ENCODE measurements around the gene KRT76.

The KRT76 gene

DNA sequence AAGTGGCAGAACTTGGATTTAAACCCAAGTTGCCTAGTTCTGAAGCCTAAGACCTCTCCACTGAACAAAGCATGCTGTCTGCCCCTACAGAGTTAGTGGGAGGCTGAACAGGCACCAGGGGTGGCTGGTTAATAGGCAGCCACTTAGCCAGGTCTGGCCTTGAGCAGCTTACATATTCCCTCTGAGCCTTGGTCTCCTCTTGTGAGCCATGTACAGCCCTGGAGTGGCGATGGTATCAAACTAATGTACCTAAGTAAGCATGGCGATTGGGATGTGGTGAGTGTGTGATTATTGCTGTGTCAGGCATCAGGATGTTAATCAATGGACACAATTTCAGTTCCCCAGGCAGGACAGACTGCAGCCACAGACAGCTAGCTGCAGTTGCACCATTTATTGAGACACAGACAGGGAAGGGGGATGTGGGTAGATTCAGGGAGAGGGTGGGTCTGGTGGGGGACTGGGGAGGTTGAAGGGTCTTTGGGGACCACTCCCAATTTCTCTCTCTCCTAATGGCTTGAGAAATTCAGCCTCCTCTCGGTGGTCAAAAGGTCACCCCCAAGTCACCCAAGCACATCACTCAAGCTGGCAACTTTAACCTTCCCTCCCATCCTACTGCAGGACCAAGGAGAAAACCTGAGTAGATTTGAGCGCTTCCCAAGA lies 44.1 kb upstream of the KRT76 start:
- Histone ChIP-seq H3K36me3 (ENCODE audit: low read length) (no peaks in the 10 kb centered on the region), H3K9me3 (ENCODE audit: insufficient read depth, low read length) (no peaks in the 10 kb centered on the region), H3K27ac (ENCODE audit: low read depth, low read length) (no peak overlapping the region), H4K20me1 (ENCODE audit: low read depth, low read length) (no peaks in the 10 kb centered on the region), H3K27me3 (ENCODE audit: low read length) (no peaks in the 10 kb centered on the region), H3K4me3 (ENCODE audit: insufficient read depth, low read length, poor library complexity, severe bottlenecking) (no peak overlapping the region), H3K9me2 (replicated peaks; ENCODE audit: insufficient read depth, low read length) (no peaks in the 10 kb centered on the region), H3F3A (ENCODE audit: insufficient read depth) (no peaks in the 10 kb centered on the region), H2AFZ (ENCODE audit: low read depth, low read length, severe bottlenecking) (no peak overlapping the region), H3K4me2 (ENCODE audit: low read depth, low read length, poor library complexity, severe bottlenecking) (no peak overlapping the region), H3K79me2 (ENCODE audit: insufficient read depth, low read length) (no peaks in the 10 kb centered on the region), H3K9ac (ENCODE audit: low read length) (no peak overlapping the region)
- TF ChIP-seq EZH2phosphoT487 (conservative IDR thresholded peaks at IDR 0.05; ENCODE audit: low read length) (no peak), CTCF (IDR thresholded peaks at IDR 0.05; ENCODE audit: insufficient read depth, low read length, poor library complexity, severe bottlenecking) (no peak)

DNA sequence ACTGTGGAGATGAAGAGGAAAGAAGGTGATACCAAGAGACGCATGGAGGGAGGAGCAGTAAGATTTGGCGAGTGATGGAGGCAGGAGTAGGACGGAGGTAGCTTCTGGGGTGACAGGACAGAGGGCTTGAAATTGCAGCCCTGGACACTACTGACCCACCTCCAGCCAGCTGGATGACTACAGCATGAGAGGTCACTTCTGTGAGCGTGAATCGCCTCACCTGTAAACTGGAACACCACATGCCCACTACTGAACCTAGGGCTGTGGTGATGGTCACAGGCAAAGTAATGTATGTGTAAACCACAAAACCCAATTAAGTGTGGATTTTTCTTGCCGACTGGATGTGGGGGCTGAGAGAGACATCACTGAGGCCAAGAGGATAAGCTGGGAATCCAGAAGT lies 43.4 kb upstream of the KRT76 start:
- H3K79me2 ChIP-seq (ENCODE audit: insufficient read depth, low read length), result no peaks in the 10 kb centered on the region
- no peak overlapping the region for H3K9ac ChIP-seq (ENCODE audit: low read length)
- TF ChIP-seq CTCF (IDR thresholded peaks at IDR 0.05; ENCODE audit: insufficient read depth, low read length, poor library complexity, severe bottlenecking), result no peak
- TF ChIP-seq EZH2phosphoT487 (conservative IDR thresholded peaks at IDR 0.05; ENCODE audit: low read length), result no peak
- no peak overlapping the region for H2AFZ ChIP-seq (ENCODE audit: low read depth, low read length, severe bottlenecking)
- no peak overlapping the region for H3K4me3 ChIP-seq (ENCODE audit: insufficient read depth, low read length, poor library complexity, severe bottlenecking)
- no peaks in the 10 kb centered on the region for H3K36me3 ChIP-seq (ENCODE audit: low read length)
- H3K9me3 ChIP-seq (ENCODE audit: insufficient read depth, low read length), result no peaks in the 10 kb centered on the region
- H3F3A ChIP-seq (ENCODE audit: insufficient read depth), result no peaks in the 10 kb centered on the region
- no peaks in the 10 kb centered on the region for H4K20me1 ChIP-seq (ENCODE audit: low read depth, low read length)
- H3K9me2 ChIP-seq (replicated peaks; ENCODE audit: insufficient read depth, low read length), result no peaks in the 10 kb centered on the region
- no peak overlapping the region for H3K4me2 ChIP-seq (ENCODE audit: low read depth, low read length, poor library complexity, severe bottlenecking)
- H3K27me3 ChIP-seq (ENCODE audit: low read length), result no peaks in the 10 kb centered on the region
- no peak overlapping the region for H3K27ac ChIP-seq (ENCODE audit: low read depth, low read length)

GRCh38 chr12:52819731-52820510 lies 42.8 kb upstream of the KRT76 start:
- TF ChIP-seq EZH2phosphoT487 (conservative IDR thresholded peaks at IDR 0.05; ENCODE audit: low read length) (no peak), CTCF (IDR thresholded peaks at IDR 0.05; ENCODE audit: insufficient read depth, low read length, poor library complexity, severe bottlenecking) (no peak)
- Histone ChIP-seq H4K20me1 (ENCODE audit: low read depth, low read length) (no peaks in the 10 kb centered on the region), H3K79me2 (ENCODE audit: insufficient read depth, low read length) (no peaks in the 10 kb centered on the region), H2AFZ (ENCODE audit: low read depth, low read length, severe bottlenecking) (no peak overlapping the region), H3K27ac (ENCODE audit: low read depth, low read length) (no peak overlapping the region), H3K9me3 (ENCODE audit: insufficient read depth, low read length) (no peaks in the 10 kb centered on the region), H3K4me3 (ENCODE audit: insufficient read depth, low read length, poor library complexity, severe bottlenecking) (no peak overlapping the region), H3K27me3 (ENCODE audit: low read length) (no peaks in the 10 kb centered on the region), H3K36me3 (ENCODE audit: low read length) (no peaks in the 10 kb centered on the region), H3K9me2 (replicated peaks; ENCODE audit: insufficient read depth, low read length) (no peaks in the 10 kb centered on the region), H3F3A (ENCODE audit: insufficient read depth) (no peaks in the 10 kb centered on the region), H3K4me2 (ENCODE audit: low read depth, low read length, poor library complexity, severe bottlenecking) (no peak overlapping the region), H3K9ac (ENCODE audit: low read length) (no peak overlapping the region)
